ENCODE data around the gene SLC27A2. TPM values are rescaled to one million over a fixed set of nuclear protein-coding genes. Genes with fewer than 3 reads are reported as not detected.

SLC27A2 gene
- total and polyA plus RNA-seq, 2 experiments from 2014 or later, result 2.8 to 9.4 TPM

DNA sequence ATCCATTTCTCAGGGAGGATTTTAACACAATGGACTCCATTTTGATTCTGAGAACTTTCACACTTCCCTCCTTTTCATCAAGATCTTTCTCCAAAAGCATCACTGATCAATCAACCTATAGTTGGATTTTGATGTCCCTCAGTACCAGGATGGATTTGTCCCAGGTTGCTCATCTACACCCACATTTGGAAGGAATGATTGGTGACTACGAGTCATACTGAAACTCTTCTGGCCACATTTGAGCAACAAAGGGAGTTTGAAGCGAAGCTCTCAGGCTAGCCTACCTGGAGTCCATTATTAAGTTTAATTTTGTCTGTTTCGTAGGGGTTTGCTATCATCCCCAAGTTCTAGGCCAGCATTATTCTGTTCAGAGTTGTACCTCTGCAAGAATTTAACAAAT is 31.6 kb upstream of the SLC27A2 start:
- ATAC-seq (no peak), DNase-seq (ENCODE audit: low spot score) (no peak)
- no peaks in the 10 kb centered on the region for H3K27me3 ChIP-seq (ENCODE audit: insufficient read depth)
- Mint-ChIP-seq H3K36me3 (ENCODE audit: low read depth) (no peaks in the 10 kb centered on the region), H3K27ac (no peak overlapping the region), H3K27me3 (ENCODE audit: insufficient read depth, low read depth, poor library complexity) (peaks cover 3% of the 10 kb centered on the region), H3K4me3 (no peak overlapping the region), H3K4me1 (no peaks in the 10 kb centered on the region), H3K9me3 (no peaks in the 10 kb centered on the region)
- H3K79me2 ChIP-seq (replicated peaks; ENCODE audit: insufficient read depth), result no peaks in the 10 kb centered on the region
- H3K4me3 ChIP-seq, result no peak overlapping the region
- no peaks in the 10 kb centered on the region for H3K4me1 ChIP-seq (ENCODE audit: insufficient read depth)
- H2AFZ ChIP-seq, result peak overlapping the region; percentile 64; the same call in 1 of the 2 replicates
- no peak overlapping the region for H3K4me2 ChIP-seq
- H3F3A ChIP-seq (replicated peaks; ENCODE audit: low read depth), result no peaks in the 10 kb centered on the region
- H3K36me3 ChIP-seq (ENCODE audit: insufficient read depth), result no peaks in the 10 kb centered on the region
- no peak overlapping the region for H3K27ac ChIP-seq (ENCODE audit: low read depth)
- H3K9me2 ChIP-seq (ENCODE audit: insufficient read depth), result no peaks in the 10 kb centered on the region
- no peaks in the 10 kb centered on the region for H4K20me1 ChIP-seq (replicated peaks; ENCODE audit: insufficient read depth)
- TF ChIP-seq REST (IDR thresholded peaks at IDR 0.05; ENCODE audit: unreplicated experiment), result no peak
- no peak for TF ChIP-seq JUNB (IDR thresholded peaks at IDR 0.05; ENCODE audit: unreplicated experiment)
- no peak for TF ChIP-seq POLR2AphosphoS5 (IDR thresholded peaks at IDR 0.05; ENCODE audit: low read depth)
- TF ChIP-seq, protein P1, sequence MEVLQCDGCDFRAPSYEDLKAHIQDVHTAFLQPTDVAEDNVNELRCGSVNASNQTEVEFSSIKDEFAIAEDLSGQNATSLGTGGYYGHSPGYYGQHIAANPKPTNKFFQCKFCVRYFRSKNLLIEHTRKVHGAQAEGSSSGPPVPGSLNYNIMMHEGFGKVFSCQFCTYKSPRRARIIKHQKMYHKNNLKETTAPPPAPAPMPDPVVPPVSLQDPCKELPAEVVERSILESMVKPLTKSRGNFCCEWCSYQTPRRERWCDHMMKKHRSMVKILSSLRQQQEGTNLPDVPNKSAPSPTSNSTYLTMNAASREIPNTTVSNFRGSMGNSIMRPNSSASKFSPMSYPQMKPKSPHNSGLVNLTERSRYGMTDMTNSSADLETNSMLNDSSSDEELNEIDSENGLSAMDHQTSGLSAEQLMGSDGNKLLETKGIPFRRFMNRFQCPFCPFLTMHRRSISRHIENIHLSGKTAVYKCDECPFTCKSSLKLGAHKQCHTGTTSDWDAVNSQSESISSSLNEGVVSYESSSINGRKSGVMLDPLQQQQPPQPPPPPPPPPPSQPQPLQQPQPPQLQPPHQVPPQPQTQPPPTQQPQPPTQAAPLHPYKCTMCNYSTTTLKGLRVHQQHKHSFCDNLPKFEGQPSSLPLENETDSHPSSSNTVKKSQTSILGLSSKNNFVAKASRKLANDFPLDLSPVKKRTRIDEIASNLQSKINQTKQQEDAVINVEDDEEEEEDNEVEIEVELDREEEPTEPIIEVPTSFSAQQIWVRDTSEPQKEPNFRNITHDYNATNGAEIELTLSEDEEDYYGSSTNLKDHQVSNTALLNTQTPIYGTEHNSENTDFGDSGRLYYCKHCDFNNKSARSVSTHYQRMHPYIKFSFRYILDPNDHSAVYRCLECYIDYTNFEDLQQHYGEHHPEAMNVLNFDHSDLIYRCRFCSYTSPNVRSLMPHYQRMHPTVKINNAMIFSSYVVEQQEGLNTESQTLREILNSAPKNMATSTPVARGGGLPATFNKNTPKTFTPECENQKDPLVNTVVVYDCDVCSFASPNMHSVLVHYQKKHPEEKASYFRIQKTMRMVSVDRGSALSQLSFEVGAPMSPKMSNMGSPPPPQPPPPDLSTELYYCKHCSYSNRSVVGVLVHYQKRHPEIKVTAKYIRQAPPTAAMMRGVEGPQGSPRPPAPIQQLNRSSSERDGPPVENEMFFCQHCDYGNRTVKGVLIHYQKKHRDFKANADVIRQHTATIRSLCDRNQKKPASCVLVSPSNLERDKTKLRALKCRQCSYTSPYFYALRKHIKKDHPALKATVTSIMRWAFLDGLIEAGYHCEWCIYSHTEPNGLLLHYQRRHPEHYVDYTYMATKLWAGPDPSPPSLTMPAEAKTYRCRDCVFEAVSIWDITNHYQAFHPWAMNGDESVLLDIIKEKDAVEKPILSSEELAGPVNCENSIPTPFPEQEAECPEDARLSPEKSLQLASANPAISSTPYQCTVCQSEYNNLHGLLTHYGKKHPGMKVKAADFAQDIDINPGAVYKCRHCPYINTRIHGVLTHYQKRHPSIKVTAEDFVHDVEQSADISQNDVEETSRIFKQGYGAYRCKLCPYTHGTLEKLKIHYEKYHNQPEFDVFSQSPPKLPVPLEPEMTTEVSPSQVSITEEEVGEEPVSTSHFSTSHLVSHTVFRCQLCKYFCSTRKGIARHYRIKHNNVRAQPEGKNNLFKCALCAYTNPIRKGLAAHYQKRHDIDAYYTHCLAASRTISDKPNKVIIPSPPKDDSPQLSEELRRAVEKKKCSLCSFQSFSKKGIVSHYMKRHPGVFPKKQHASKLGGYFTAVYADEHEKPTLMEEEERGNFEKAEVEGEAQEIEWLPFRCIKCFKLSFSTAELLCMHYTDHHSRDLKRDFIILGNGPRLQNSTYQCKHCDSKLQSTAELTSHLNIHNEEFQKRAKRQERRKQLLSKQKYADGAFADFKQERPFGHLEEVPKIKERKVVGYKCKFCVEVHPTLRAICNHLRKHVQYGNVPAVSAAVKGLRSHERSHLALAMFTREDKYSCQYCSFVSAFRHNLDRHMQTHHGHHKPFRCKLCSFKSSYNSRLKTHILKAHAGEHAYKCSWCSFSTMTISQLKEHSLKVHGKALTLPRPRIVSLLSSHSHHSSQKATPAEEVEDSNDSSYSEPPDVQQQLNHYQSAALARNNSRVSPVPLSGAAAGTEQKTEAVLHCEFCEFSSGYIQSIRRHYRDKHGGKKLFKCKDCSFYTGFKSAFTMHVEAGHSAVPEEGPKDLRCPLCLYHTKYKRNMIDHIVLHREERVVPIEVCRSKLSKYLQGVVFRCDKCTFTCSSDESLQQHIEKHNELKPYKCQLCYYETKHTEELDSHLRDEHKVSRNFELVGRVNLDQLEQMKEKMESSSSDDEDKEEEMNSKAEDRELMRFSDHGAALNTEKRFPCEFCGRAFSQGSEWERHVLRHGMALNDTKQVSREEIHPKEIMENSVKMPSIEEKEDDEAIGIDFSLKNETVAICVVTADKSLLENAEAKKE (CRISPR knock-in tag; IDR thresholded peaks at IDR 0.05), result no peak
- TF ChIP-seq NANOG (IDR thresholded peaks at IDR 0.05; ENCODE audit: borderline replicate concordance), result no peak
- no peak for TF ChIP-seq ZNF331 (CRISPR knock-in tag; IDR thresholded peaks at IDR 0.05; ENCODE audit: low read depth)
- TF ChIP-seq EZH2phosphoT487 (IDR thresholded peaks at IDR 0.05; ENCODE audit: unreplicated experiment), result no peak
- TF ChIP-seq STAT1 (IDR thresholded peaks at IDR 0.05; ENCODE audit: unreplicated experiment), result no peak

All from GM23338 (cell line).